ENCODE data around the gene LAMA1. TPM values are rescaled to one million over a fixed set of nuclear protein-coding genes. Genes with fewer than 3 reads are reported as not detected.

The LAMA1 gene
- total and polyA plus RNA-seq, 2 of the 8 experiments (the other 6 are each of a cell fraction or from before 2014, with no cell fraction given) = 30.4 to 48.7 TPM

DNA sequence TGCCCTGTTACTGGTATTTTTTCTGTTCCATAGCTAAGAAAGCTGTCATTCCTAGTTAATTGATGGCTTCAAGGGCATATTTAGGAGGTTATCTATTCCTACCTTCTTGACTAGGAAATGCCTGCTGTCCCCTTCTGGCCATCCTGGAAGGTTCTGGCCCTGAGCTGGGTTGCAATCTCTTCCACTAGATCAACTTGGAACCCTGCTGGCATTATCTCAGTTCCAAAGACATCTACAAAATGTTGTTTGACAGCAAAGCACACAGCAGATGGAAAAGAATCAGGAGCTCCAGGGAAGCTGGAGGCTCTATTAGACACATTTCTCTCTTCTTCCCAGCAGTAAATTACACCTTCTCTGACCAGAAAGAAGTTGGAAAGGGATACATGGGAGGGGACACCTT is 196.0 kb downstream of the LAMA1 start:
- Histone ChIP-seq H3K4me3 (ENCODE audit: extremely low read depth in 1 of 4, insufficient read depth in 2 of 4, low read depth in 3 of 4, low read length in 4 of 4) (no peak overlapping the region), H3K79me2 (ENCODE audit: control insufficient read depth in 1 of 2, insufficient read depth in 2 of 2, low read length in 2 of 2) (no peaks in the 10 kb centered on the region), H2BK120ac (replicated peaks; ENCODE audit: low read depth, low read length) (no peak overlapping the region), H2BK15ac (ENCODE audit: low read length) (no peak overlapping the region), H3K23me2 (ENCODE audit: low read depth, low read length) (peaks cover 3% of the 10 kb centered on the region; the same call in 1 of the 2 replicates), H3K27me3 (replicated peaks in 1 of 4; ENCODE audit: control insufficient read depth in 3 of 4, extremely low read depth in 1 of 4, insufficient read depth in 3 of 4, low read length in 3 of 4) (no peaks in the 10 kb centered on the region), H3K23ac (ENCODE audit: insufficient read length) (no peak overlapping the region), H3K4me2 (ENCODE audit: insufficient read depth in 1 of 2, low read depth in 2 of 2, low read length in 2 of 2) (no peak overlapping the region), H3K79me1 (ENCODE audit: low read depth, low read length) (no peaks in the 10 kb centered on the region), H3K27ac (ENCODE audit: low read depth, low read length) (no peak overlapping the region), H2AK5ac (ENCODE audit: low read depth, low read length) (no peak overlapping the region), H2BK20ac (ENCODE audit: low read length) (no peak overlapping the region), H3K9me3 (ENCODE audit: insufficient read depth in 2 of 2, low read depth in 1 of 2, low read length in 1 of 2) (no peaks in the 10 kb centered on the region), H3K56ac (replicated peaks; ENCODE audit: insufficient read length, low read depth, low read length) (no peak overlapping the region), H3K4ac (replicated peaks; ENCODE audit: insufficient read length, low read depth, low read length) (no peak overlapping the region), H3K4me1 (replicated peaks in 1 of 4; ENCODE audit: control insufficient read depth in 3 of 4, insufficient read depth in 4 of 4, low read length in 3 of 4) (no peaks in the 10 kb centered on the region), H2AFZ (ENCODE audit: low read length) (no peak overlapping the region), H3K36me3 (ENCODE audit: control insufficient read depth in 2 of 4, insufficient read depth in 4 of 4, low read length in 3 of 4) (no peaks in the 10 kb centered on the region), H4K8ac (ENCODE audit: extremely low read depth, insufficient read depth, low read length) (no peak overlapping the region), H4K5ac (ENCODE audit: insufficient read length, low read depth, low read length) (no peak overlapping the region), H4K91ac (replicated peaks; ENCODE audit: insufficient read length, low read length) (no peak overlapping the region), H3K9ac (replicated peaks in 1 of 4; ENCODE audit: extremely low read depth in 1 of 4, low read depth in 3 of 4, low read length in 3 of 4) (no peak overlapping the region), H3K14ac (ENCODE audit: insufficient read length) (no peak overlapping the region), H2BK5ac (ENCODE audit: low read depth, low read length) (no peak overlapping the region), H3K18ac (ENCODE audit: extremely low read depth, low read length) (no peak overlapping the region), H2BK12ac (ENCODE audit: low read depth, low read length) (no peak overlapping the region), H4K20me1 (replicated peaks in 1 of 2; ENCODE audit: control insufficient read depth in 1 of 2, insufficient read depth in 2 of 2, low read length in 2 of 2) (peaks cover 0 to 2% of the 10 kb centered on the region in 2 experiments)
- no peak for FAIRE-seq
- ChIA-PET POLR2A (ENCODE audit: partially characterized antibody) (interaction anchor here (0.6 kb wide), 1 partner anchor 344 kb away, joined by 3 read pairs; no protein-coding TSS in a partner anchor), CTCF (ENCODE audit: partially characterized antibody) (interaction anchor here (0.7 to 4.9 kb wide), 18 partner anchors 11 to 853 kb away, joined by 3 to 64 read pairs (median 4); no protein-coding TSS in a partner anchor)
- DNase-seq (ENCODE audit: low read depth in 1 of 2, low spot score in 2 of 2) = no peak
- TF ChIP-seq CBX8 (IDR thresholded peaks at IDR 0.05; ENCODE audit: borderline replicate concordance, low read depth, low read length) (no peak), TAF1 (IDR thresholded peaks at IDR 0.05; ENCODE audit: low read depth, low read length) (no peak), KDM4A (IDR thresholded peaks at IDR 0.05; ENCODE audit: low read depth, low read length, severe bottlenecking) (no peak), BCL11A (IDR thresholded peaks at IDR 0.05; ENCODE audit: low read depth in 2 of 2, low read length in 2 of 2) (no peak), YY1 (IDR thresholded peaks at IDR 0.05; ENCODE audit: low read depth, low read length) (no peak), CHD1 (IDR thresholded peaks at IDR 0.05; ENCODE audit: low read depth, low read length) (no peak), MAFK (IDR thresholded peaks at IDR 0.05; ENCODE audit: low read depth, low read length) (no peak), JUN (IDR thresholded peaks at IDR 0.05; ENCODE audit: low read depth, low read length) (no peak), BACH1 (IDR thresholded peaks at IDR 0.05; ENCODE audit: low read length) (no peak), EP300 (IDR thresholded peaks at IDR 0.05; ENCODE audit: borderline replicate concordance in 1 of 2, low read depth in 2 of 2, low read length in 2 of 2) (no peak), SP1 (IDR thresholded peaks at IDR 0.05; ENCODE audit: low read depth, low read length) (no peak), HDAC6 (IDR thresholded peaks at IDR 0.05; ENCODE audit: low read depth, low read length) (no peak), KDM1A (IDR thresholded peaks at IDR 0.05; ENCODE audit: borderline replicate concordance, low read length) (no peak), ASH2L (IDR thresholded peaks at IDR 0.05; ENCODE audit: low read length) (no peak), KDM5A (IDR thresholded peaks at IDR 0.05; ENCODE audit: low read length) (no peak)
- TF ChIP-seq, protein P1, sequence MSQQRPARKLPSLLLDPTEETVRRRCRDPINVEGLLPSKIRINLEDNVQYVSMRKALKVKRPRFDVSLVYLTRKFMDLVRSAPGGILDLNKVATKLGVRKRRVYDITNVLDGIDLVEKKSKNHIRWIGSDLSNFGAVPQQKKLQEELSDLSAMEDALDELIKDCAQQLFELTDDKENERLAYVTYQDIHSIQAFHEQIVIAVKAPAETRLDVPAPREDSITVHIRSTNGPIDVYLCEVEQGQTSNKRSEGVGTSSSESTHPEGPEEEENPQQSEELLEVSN (IDR thresholded peaks at IDR 0.05) = no peak

Data from H1 (cell line).